ENCODE data around the gene ILF3.

- peak in 2 of 3 experiments; percentile 22 to 24; a peak in 2 of 6 replicates for TF ChIP-seq CTCF (IDR thresholded peaks at IDR 0.05 in 2 of 3, conservative IDR thresholded peaks at IDR 0.05 in 1 of 3; ENCODE audit: control insufficient read depth in 2 of 3, extremely low read depth in 1 of 3, insufficient read depth in 1 of 3, low read depth in 3 of 3, low read length in 3 of 3)
- no peak for TF ChIP-seq ZNF274 (IDR thresholded peaks at IDR 0.05; ENCODE audit: insufficient read depth, insufficient read length)
Observed at GRCh38 chr19:10655457-10656312, 1.5 kb downstream of the ILF3 start.
